Measurements from ENCODE around the gene CENPA.
"Not testable (repeated sequence)": the region's sequence is repeated elsewhere in the genome, so short reads cannot be mapped to it uniquely, and the experiment has no call there.

DNA sequence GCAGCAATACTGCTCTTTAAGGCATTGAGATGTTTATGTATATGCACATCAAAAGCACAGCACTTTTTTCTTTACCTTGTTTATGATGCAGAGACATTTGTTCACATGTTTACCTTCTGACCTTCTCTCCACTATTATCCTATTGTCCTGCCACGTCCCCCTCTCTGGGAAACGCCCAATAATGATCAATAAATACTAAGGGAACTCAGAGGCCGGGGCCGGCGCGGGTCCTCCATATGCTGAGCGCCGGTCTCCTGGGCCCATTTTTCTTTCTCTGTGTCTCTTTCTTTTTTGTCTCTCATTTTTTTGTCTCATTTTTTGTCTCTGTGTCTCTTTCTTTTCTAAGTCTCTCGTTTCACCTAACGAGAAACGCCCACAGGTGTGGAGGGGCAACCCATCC lies 35.4 kb upstream of the CENPA start:
- TF ChIP-seq, protein P1, sequence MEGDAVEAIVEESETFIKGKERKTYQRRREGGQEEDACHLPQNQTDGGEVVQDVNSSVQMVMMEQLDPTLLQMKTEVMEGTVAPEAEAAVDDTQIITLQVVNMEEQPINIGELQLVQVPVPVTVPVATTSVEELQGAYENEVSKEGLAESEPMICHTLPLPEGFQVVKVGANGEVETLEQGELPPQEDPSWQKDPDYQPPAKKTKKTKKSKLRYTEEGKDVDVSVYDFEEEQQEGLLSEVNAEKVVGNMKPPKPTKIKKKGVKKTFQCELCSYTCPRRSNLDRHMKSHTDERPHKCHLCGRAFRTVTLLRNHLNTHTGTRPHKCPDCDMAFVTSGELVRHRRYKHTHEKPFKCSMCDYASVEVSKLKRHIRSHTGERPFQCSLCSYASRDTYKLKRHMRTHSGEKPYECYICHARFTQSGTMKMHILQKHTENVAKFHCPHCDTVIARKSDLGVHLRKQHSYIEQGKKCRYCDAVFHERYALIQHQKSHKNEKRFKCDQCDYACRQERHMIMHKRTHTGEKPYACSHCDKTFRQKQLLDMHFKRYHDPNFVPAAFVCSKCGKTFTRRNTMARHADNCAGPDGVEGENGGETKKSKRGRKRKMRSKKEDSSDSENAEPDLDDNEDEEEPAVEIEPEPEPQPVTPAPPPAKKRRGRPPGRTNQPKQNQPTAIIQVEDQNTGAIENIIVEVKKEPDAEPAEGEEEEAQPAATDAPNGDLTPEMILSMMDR (IDR thresholded peaks at IDR 0.05) = not testable (repeated sequence)
- TF ChIP-seq POLR2A (IDR thresholded peaks at IDR 0.05) = not testable (repeated sequence)
